HG02623 (cell line): ENCODE measurements around the gene CHST2.

Experiments used
- ATAC-seq: cut with Tn5 transposase; IDR thresholded peaks from one replicate; pipeline ENCODE4 v1.9.1; 2021; ENCODE audit warnings: moderate library complexity; ENCODE audit not compliant: unreplicated experiment

CHST2 gene

DNA sequence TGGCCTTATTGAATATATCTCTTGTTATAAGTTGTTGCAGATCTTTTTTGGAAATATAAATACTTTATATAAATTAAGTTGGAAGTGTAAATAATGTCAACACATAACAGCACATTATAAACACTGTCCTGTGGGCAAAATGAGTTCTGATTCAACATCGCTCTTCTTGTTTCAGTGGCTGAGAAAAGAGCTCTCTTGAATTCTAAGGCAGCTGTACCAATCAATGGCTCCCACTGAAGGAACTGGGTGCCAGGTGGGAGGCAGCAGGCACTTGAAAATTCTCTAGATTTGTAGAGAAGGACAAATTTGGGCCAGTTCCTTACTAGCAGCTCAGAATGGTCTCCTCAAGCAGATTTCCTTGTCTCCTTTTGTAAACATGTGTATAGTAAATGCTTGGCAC lies 45.6 kb downstream of the CHST2 start:
- ATAC-seq, result peak; percentile 21

- ATAC-seq, result peak; percentile 64
These were observed 46.2 kb downstream of the CHST2 start for GRCh38 chr3:143165612-143166285.

GRCh38 chr3:143166376-143166775 lies 46.8 kb downstream of the CHST2 start:
- ATAC-seq, result no peak

DNA sequence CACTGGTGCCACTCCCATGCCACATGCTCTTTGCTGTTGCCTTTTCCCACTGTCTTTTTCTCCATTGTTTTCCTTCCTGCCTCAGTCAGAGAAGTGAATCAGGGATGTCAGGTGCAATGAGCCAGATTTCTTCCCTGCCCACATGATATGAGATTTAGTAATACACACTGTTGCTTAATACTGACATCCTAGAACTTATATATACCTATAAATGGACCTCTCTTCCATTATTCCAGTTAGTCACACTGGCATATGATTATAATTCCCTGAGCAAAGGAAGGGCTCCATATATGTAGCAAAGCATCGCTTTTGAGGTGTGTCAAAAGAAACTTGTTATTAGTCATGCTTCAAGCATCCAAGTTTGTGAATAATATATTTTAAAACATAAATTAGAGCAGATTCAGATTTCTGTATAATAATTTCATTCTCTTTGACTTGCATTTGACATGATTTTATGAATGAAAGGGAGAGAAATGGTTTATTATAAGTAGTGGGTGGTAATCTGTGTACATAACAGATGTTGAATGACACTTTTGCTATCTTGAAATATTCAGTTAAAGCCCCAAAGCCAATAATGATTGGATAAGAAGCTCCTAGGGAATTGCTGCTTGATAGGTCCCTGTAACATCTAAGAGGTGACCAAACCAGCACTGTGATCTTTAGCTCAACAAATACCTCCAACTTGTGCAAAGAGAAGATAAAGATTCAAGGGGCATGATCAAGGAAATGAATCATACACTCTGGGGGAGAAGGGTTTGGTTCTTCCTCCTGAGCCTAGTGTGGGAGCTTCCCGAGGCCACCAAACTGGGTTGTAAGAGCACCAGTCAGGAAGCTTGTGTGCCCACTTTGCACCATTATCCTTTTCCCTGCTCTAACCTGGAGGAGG lies 48.6 kb downstream of the CHST2 start:
- ATAC-seq, result no peak

DNA sequence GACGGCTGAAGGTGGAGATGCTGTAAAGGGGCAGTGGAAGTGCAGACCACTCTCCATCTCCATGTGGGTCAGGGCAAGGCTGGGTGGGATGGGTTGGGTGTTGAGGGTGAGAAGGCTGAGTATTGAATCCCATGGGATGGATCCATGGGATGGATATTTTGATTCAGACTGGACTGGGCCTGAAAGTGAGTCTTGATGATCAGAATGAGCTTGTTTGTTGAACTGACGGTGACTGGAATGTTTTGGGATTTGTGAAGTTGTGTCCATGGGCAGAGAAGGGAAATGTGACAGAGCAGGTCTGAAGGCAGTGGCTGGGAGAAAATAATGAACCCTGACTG lies 49.3 kb downstream of the CHST2 start:
- no peak for ATAC-seq

DNA sequence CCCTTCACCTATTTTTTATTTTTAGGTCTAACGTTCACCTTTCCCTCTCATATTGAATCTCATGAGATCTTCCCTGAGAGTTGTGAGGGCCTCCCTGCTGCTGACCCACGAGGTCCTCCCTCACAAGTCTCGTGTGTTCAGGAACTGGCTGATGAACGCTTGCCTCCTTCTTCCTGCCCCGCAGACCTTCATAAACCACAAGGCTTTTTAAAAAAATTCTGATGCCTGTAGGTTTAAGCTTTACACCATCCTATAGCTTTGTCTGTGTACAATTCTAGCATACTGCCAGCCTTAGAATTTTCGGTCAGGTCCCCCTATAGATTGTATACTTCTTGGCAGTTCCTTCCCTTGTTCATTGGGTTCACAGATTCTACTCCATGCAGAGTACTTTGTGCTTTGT lies 50.5 kb downstream of the CHST2 start:
- no peak for ATAC-seq

GRCh38 chr3:143170676-143171075 lies 51.1 kb downstream of the CHST2 start:
- ATAC-seq, result no peak

DNA sequence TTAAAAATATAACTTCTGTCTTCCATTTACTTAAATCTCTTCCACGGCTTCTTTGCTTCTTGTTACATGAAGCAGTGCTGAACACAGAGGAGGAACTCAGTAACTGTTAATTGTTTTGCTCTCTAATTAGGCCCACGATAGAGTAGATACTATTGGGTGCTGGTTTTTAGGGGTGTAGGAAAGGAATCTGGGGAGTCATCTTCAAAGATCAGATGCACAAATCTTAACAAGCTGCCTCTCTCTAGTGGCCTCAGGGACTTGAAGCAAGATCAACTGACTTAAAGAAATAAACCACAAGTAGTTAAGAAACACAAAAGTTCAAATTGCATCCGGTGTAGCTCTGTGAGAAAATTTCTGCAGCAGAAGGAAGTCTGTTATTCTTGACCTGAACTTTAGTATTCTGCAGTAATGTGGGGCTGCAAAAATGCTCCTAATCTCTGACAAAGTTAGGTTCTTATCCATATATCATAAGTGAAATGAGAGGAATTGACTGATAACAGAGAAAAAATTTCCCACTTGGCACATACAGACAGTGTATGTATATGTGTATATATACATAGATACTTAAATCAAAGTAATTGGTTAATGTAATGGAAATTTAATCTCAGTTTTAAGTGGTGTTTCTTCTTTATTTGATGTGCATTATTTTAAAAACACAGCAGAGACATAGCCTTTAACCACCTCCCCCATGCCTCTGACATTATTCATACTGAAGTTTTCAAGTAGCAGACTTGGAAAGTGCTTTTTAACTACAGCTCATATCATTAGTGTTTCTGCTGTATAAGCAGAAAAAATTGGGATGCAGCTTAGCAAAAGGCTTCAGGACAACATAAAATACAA lies 51.8 kb downstream of the CHST2 start:
- ATAC-seq, result peak; percentile 51

GRCh38 chr3:143172062-143172794 lies 52.7 kb downstream of the CHST2 start:
- ATAC-seq, result no peak

- no peak for ATAC-seq
These were observed 53.2 kb downstream of the CHST2 start for GRCh38 chr3:143172795-143173145.

- no peak for ATAC-seq
These were observed 53.7 kb downstream of the CHST2 start for GRCh38 chr3:143173242-143173641.
